Measurements from ENCODE around the gene PHTF1. TPM values are rescaled to one million over a fixed set of nuclear protein-coding genes. Genes with fewer than 3 reads are reported as not detected.

PHTF1 gene
- total RNA-seq, 4 donors from 2014 or later, result 1.5 to 17.8 (median 6.9) TPM

GRCh38 chr1:113793878-113794834 lies 34.9 kb upstream of the PHTF1 start:
- in situ Hi-C loops (cut with MboI; ENCODE audit: low pct_ligation_motif_present in 1 of 4, low pct_unique_long_range_greater_than_20kb in 1 of 4, low sequenced_read_pairs in 3 of 4), result no loop called here
- Histone ChIP-seq H3K4me3 (no peak overlapping the region), H3K36me3 (peaks cover 0 to 13% (median 5%) of the 10 kb centered on the region in 4 donors), H3K9me3 (no peaks in the 10 kb centered on the region), H3K27me3 (no peaks in the 10 kb centered on the region), H3K4me1 (peaks cover 3 to 29% (median 7%) of the 10 kb centered on the region in 4 donors), H3K27ac (no peak overlapping the region)
- intact Hi-C loops (cut with DNase I; ENCODE audit: low total_unique reads), result no loop called here
- no peak for DNase-seq
- TF ChIP-seq POLR2AphosphoS5 (IDR thresholded peaks at IDR 0.05), result no peak
- 73 to 74% methylated on average over 8 to 9 of the region's 9 CpGs for WGBS, 2 donors (ENCODE audit: low coverage in 1 of 2)

DNA sequence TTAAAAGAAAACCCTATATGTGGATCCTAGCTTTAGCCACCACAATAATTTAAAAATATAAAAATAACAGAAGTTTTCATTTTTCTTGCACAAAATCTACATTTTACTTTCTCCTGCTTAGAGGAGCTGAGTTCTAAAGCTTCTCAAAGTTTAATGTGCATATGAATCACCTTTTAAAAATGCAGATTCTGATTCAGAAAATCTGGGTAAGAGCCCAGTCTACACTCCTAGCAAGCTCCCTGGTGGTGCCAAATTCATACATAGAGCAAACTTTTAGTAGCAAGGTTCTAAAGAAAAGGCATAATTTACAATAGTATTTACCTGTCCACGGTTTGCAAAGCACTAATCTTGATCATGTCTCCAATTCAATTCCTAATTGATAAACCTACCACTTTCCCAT lies 33.7 kb upstream of the PHTF1 start:
- TF ChIP-seq CTCF (IDR thresholded peaks at IDR 0.05) (no peak), EP300 (IDR thresholded peaks at IDR 0.05; ENCODE audit: low read depth) (no peak), POLR2AphosphoS5 (IDR thresholded peaks at IDR 0.05) (no peak), POLR2A (IDR thresholded peaks at IDR 0.05) (no peak)
- H3K36me3 ChIP-seq, result peaks cover 0 to 13% (median 5%) of the 10 kb centered on the region in 4 donors
- H3K27ac ChIP-seq, result no peak overlapping the region
- no peak for DNase-seq
- H3K4me1 ChIP-seq, result peaks cover 5 to 34% (median 8%) of the 10 kb centered on the region in 4 donors
- intact Hi-C loops (cut with DNase I; ENCODE audit: low total_unique reads), result no loop called here
- no peak overlapping the region for H3K4me3 ChIP-seq
- no peaks in the 10 kb centered on the region for H3K27me3 ChIP-seq
- WGBS, 2 donors (ENCODE audit: low coverage in 1 of 2), result 88 to 93% methylated on average over 1 of the region's 1 CpG
- H3K9me3 ChIP-seq, result no peaks in the 10 kb centered on the region
- in situ Hi-C loops (cut with MboI; ENCODE audit: low pct_ligation_motif_present in 1 of 4, low pct_unique_long_range_greater_than_20kb in 1 of 4, low sequenced_read_pairs in 3 of 4), result no loop called here

DNA sequence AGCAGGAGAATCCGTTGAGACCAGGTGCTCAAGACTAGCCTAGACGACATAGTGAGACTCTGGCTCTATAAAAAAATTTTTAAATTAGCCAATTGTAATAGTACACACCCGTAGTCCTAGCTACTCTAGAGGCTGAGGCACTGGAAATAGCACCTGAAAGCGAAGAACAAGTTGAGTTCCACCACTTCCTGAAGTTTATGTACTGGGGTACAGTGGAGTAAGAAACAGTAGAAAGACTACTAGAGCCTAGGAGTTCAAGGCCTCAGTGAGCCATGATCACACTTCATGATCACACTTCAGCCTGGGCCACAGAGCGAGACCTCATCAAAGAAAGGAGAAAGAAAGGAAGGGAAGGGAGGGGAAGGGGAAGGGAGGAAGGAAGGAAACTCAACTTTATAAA lies 33.2 kb upstream of the PHTF1 start:
- TF ChIP-seq CTCF (IDR thresholded peaks at IDR 0.05), result no peak
- TF ChIP-seq POLR2AphosphoS5 (IDR thresholded peaks at IDR 0.05), result no peak
- no peak for TF ChIP-seq EP300 (IDR thresholded peaks at IDR 0.05; ENCODE audit: low read depth)
- TF ChIP-seq POLR2A (IDR thresholded peaks at IDR 0.05), result no peak
- Histone ChIP-seq H3K27me3 (no peaks in the 10 kb centered on the region), H3K27ac (no peak overlapping the region), H3K9me3 (no peaks in the 10 kb centered on the region), H3K4me3 (no peak overlapping the region), H3K4me1 (peaks cover 5 to 38% (median 8%) of the 10 kb centered on the region in 4 donors), H3K36me3 (peaks cover 0 to 10% (median 5%) of the 10 kb centered on the region in 4 donors)
- intact Hi-C loops (cut with DNase I; ENCODE audit: low total_unique reads), result no loop called here
- WGBS, 2 donors (ENCODE audit: low coverage in 1 of 2), result 65 to 74% methylated on average over 3 to 5 of the region's 5 CpGs
- in situ Hi-C loops (cut with MboI; ENCODE audit: low pct_ligation_motif_present in 1 of 4, low pct_unique_long_range_greater_than_20kb in 1 of 4, low sequenced_read_pairs in 3 of 4), result no loop called here
- no peak for DNase-seq

DNA sequence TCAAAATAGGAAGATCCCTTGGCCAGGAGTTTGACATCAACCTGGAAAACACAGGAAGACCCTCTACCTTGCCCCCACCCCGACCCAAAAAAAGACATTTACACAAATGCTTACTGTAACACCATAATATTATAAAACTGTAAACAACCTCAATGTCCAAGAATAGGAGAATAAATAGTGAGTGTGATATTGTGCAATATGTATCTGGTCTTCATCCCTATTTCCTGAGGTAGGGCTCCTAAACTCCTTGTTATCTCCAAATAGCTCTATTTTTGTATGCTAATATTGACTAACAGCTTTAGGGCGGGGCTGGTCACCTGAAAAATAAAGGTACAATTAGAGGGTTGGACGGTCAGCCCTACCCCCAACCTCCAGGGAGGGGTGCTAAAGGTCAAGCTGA lies 29.5 kb upstream of the PHTF1 start:
- Histone ChIP-seq H3K27me3 (no peaks in the 10 kb centered on the region), H3K4me1 (peaks cover 12 to 65% (median 22%) of the 10 kb centered on the region in 4 donors), H3K4me3 (no peak overlapping the region), H3K27ac (no peak overlapping the region), H3K36me3 (no peaks in the 10 kb centered on the region), H3K9me3 (no peaks in the 10 kb centered on the region)
- intact Hi-C loops (cut with DNase I; ENCODE audit: low total_unique reads) (no loop called here), in situ Hi-C loops (cut with MboI; ENCODE audit: low pct_ligation_motif_present in 1 of 4, low pct_unique_long_range_greater_than_20kb in 1 of 4, low sequenced_read_pairs in 3 of 4) (no loop called here)
- DNase-seq, result no peak
- 84 to 93% methylated on average over 3 of the region's 3 CpGs for WGBS, 2 donors (ENCODE audit: low coverage in 1 of 2)
- TF ChIP-seq POLR2AphosphoS5 (IDR thresholded peaks at IDR 0.05) (no peak), EP300 (IDR thresholded peaks at IDR 0.05; ENCODE audit: low read depth) (no peak), POLR2A (IDR thresholded peaks at IDR 0.05) (no peak), CTCF (IDR thresholded peaks at IDR 0.05) (no peak)
